Superior temporal gyrus (tissue), 1 donor: Measurements from ENCODE around the gene DGCR8.

Experiments
- DNase-seq: peaks from one replicate; pipeline ENCODE4 v3.0.0-alpha.2; 2016; ENCODE audit errors: extremely low spot score

DGCR8 gene

GRCh38 chr22:20052309-20053259 is 27.5 kb upstream of the DGCR8 start:
- no peak for DNase-seq

- no peak for DNase-seq
These were observed 26.5 kb upstream of the DGCR8 start for GRCh38 chr22:20053407-20054033.

GRCh38 chr22:20054034-20054427 is 26.0 kb upstream of the DGCR8 start:
- DNase-seq = no peak

GRCh38 chr22:20054485-20054884 is 25.6 kb upstream of the DGCR8 start:
- no peak for DNase-seq

- DNase-seq = no peak
These were observed 24.9 kb upstream of the DGCR8 start for GRCh38 chr22:20055144-20055543.

GRCh38 chr22:20055654-20056053 is 24.4 kb upstream of the DGCR8 start:
- no peak for DNase-seq

GRCh38 chr22:20056161-20056560 is 23.9 kb upstream of the DGCR8 start:
- no peak for DNase-seq

- DNase-seq = no peak
These were observed 23.2 kb upstream of the DGCR8 start for GRCh38 chr22:20056696-20057386.

- no peak for DNase-seq
These were observed 22.3 kb upstream of the DGCR8 start for GRCh38 chr22:20057596-20058268.

GRCh38 chr22:20058989-20059770 is 20.9 kb upstream of the DGCR8 start:
- no peak for DNase-seq

- no peak for DNase-seq
These were observed 19.2 kb upstream of the DGCR8 start for GRCh38 chr22:20060700-20061480.

GRCh38 chr22:20061481-20061861 is 18.6 kb upstream of the DGCR8 start:
- no peak for DNase-seq

GRCh38 chr22:20062043-20062765 is 17.8 kb upstream of the DGCR8 start:
- DNase-seq = no peak

GRCh38 chr22:20062766-20063083 is 17.3 kb upstream of the DGCR8 start:
- DNase-seq = no peak

- DNase-seq = no peak
These were observed 16.5 kb upstream of the DGCR8 start for GRCh38 chr22:20063271-20064139.

GRCh38 chr22:20064140-20064480 is 15.9 kb upstream of the DGCR8 start:
- no peak for DNase-seq

GRCh38 chr22:20064545-20065262 is 15.3 kb upstream of the DGCR8 start:
- DNase-seq = no peak

- DNase-seq = no peak
These were observed 14.0 kb upstream of the DGCR8 start for GRCh38 chr22:20065896-20066616.
